GM23338 (cell line): ENCODE measurements around the gene FTO.

Source experiments
- CREB1 ChIP-seq: fragments of 250-450 bp; sonication (Bioruptor Pico); IDR thresholded peaks from 2 replicates; pipeline ENCODE4 v1.5.0; 2020; ENCODE audit warnings: low read depth, mild to moderate bottlenecking, moderate library complexity
- EZH2 ChIP-seq: fragments of 200-600 bp; sonication (generic); IDR thresholded peaks from one replicate; pipeline ENCODE4 v1.8.0; 2017; ENCODE audit warnings: antibody characterized with exemption, mild to moderate bottlenecking, low read depth; ENCODE audit not compliant: unreplicated experiment
- EZH2phosphoT487 ChIP-seq: fragments of 200-600 bp; sonication (generic); IDR thresholded peaks from one replicate; pipeline ENCODE4 v1.8.1; 2018; ENCODE audit warnings: antibody characterized with exemption; ENCODE audit not compliant: unreplicated experiment
- NANOG ChIP-seq: IDR thresholded peaks from 2 replicates; pipeline ENCODE4 v1.6.1; 2016; ENCODE audit warnings: antibody characterized with exemption, borderline replicate concordance
- POLR2AphosphoS5 ChIP-seq: IDR thresholded peaks from 2 replicates; pipeline ENCODE4 v1.6.1; 2016; ENCODE audit warnings: antibody characterized with exemption, low read depth
- TF ChIP-seq, protein P1 (sequence below), 2 experiments: fragments of 200-600 bp in 1 of 2; sonication (generic) in 1 of 2; conservative IDR thresholded peaks; 2 replicates each; pipeline versions ENCODE4 v1.5.1 to v1.6.1; 2016 to 2017; ENCODE audit warnings: antibody characterized with exemption in 2 of 2, low read depth in 2 of 2, mild to moderate bottlenecking in 2 of 2, moderate library complexity in 1 of 2
- TF ChIP-seq, protein P2 (sequence below): IDR thresholded peaks from one replicate; pipeline ENCODE4 v1.6.1; 2018; ENCODE audit warnings: antibody characterized with exemption; ENCODE audit not compliant: unreplicated experiment

DNA sequence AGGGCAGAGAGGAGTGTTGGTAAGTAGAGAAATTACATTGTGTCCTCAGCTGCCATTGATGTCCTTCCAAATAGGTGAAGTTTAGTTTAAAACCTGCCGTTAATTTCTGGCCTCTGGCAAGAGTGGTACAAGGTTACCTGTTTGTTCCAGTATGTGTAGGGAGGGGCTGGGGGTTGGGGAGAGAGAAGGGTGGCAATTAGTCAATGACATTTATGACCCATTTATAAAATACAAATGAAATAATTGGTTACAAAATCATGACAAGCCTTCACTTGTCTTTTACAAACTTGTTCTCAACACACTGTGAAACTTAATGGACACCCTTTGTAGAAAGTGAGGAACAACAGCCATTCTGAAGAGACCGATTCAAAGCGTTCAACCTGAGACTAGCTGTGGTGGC is 281.0 kb downstream of the FTO start:
- TF ChIP-seq, protein P1, sequence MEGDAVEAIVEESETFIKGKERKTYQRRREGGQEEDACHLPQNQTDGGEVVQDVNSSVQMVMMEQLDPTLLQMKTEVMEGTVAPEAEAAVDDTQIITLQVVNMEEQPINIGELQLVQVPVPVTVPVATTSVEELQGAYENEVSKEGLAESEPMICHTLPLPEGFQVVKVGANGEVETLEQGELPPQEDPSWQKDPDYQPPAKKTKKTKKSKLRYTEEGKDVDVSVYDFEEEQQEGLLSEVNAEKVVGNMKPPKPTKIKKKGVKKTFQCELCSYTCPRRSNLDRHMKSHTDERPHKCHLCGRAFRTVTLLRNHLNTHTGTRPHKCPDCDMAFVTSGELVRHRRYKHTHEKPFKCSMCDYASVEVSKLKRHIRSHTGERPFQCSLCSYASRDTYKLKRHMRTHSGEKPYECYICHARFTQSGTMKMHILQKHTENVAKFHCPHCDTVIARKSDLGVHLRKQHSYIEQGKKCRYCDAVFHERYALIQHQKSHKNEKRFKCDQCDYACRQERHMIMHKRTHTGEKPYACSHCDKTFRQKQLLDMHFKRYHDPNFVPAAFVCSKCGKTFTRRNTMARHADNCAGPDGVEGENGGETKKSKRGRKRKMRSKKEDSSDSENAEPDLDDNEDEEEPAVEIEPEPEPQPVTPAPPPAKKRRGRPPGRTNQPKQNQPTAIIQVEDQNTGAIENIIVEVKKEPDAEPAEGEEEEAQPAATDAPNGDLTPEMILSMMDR (conservative IDR thresholded peaks at IDR 0.05; ENCODE audit: low read depth in 2 of 2): no peak
- no peak for TF ChIP-seq EZH2phosphoT487
- no peak for TF ChIP-seq NANOG
- TF ChIP-seq, protein P2, sequence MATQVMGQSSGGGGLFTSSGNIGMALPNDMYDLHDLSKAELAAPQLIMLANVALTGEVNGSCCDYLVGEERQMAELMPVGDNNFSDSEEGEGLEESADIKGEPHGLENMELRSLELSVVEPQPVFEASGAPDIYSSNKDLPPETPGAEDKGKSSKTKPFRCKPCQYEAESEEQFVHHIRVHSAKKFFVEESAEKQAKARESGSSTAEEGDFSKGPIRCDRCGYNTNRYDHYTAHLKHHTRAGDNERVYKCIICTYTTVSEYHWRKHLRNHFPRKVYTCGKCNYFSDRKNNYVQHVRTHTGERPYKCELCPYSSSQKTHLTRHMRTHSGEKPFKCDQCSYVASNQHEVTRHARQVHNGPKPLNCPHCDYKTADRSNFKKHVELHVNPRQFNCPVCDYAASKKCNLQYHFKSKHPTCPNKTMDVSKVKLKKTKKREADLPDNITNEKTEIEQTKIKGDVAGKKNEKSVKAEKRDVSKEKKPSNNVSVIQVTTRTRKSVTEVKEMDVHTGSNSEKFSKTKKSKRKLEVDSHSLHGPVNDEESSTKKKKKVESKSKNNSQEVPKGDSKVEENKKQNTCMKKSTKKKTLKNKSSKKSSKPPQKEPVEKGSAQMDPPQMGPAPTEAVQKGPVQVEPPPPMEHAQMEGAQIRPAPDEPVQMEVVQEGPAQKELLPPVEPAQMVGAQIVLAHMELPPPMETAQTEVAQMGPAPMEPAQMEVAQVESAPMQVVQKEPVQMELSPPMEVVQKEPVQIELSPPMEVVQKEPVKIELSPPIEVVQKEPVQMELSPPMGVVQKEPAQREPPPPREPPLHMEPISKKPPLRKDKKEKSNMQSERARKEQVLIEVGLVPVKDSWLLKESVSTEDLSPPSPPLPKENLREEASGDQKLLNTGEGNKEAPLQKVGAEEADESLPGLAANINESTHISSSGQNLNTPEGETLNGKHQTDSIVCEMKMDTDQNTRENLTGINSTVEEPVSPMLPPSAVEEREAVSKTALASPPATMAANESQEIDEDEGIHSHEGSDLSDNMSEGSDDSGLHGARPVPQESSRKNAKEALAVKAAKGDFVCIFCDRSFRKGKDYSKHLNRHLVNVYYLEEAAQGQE: no peak
- TF ChIP-seq POLR2AphosphoS5: no peak
- TF ChIP-seq EZH2: no peak
- no peak for TF ChIP-seq CREB1 (CRISPR knock-in tag)
